Keratinocyte (primary cell): ENCODE measurements around the gene LGR6.

Source experiments
- EZH2 ChIP-seq: IDR thresholded peaks from one replicate; pipeline ENCODE4 v1.6.1; 2012; ENCODE audit warnings: inconsistent platforms, mild to moderate bottlenecking, low read length, moderate library complexity
- TF ChIP-seq, protein P1 (sequence below), 3 experiments: IDR thresholded peaks in 1 of 3; conservative IDR thresholded peaks in 1 of 3; optimal IDR thresholded peaks in 1 of 3; 2 replicates in 2 of 3; 3 replicates in 1 of 3; pipeline versions ENCODE3 to v1.5.1; 2011; ENCODE audit warnings: low read length in 3 of 3, mild to moderate bottlenecking in 3 of 3, moderate library complexity in 2 of 3, control low read depth in 1 of 3, inconsistent platforms in 1 of 3; ENCODE audit not compliant: insufficient read depth in 2 of 3; ENCODE audit errors: extremely low read depth in 1 of 3

DNA sequence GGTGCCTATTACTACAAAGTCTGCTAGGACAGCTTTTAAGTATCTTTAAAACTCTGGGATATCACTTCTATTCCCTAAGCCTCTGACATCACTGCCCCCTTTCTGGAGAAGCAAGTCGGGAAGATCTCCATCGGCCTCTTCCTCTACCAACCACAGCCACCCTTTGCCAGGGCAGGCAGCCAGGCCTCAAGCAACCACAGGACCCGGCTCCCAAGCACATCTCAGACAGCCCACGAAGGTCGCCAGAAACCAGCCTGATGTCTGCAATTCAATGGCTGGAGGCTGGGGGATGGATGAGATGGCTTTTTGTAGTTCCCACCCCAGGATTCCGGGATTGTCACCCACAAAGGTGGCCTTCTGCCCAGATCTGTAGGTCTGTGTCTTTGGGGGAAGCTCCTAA, 70.7 kb downstream of the LGR6 start:
- TF ChIP-seq, protein P1, sequence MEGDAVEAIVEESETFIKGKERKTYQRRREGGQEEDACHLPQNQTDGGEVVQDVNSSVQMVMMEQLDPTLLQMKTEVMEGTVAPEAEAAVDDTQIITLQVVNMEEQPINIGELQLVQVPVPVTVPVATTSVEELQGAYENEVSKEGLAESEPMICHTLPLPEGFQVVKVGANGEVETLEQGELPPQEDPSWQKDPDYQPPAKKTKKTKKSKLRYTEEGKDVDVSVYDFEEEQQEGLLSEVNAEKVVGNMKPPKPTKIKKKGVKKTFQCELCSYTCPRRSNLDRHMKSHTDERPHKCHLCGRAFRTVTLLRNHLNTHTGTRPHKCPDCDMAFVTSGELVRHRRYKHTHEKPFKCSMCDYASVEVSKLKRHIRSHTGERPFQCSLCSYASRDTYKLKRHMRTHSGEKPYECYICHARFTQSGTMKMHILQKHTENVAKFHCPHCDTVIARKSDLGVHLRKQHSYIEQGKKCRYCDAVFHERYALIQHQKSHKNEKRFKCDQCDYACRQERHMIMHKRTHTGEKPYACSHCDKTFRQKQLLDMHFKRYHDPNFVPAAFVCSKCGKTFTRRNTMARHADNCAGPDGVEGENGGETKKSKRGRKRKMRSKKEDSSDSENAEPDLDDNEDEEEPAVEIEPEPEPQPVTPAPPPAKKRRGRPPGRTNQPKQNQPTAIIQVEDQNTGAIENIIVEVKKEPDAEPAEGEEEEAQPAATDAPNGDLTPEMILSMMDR (optimal IDR thresholded peaks at IDR 0.05 in 1 of 3, IDR thresholded peaks at IDR 0.05 in 1 of 3, conservative IDR thresholded peaks at IDR 0.05 in 1 of 3; ENCODE audit: extremely low read depth in 1 of 3, insufficient read depth in 2 of 3, low read length in 3 of 3), result no peak
- TF ChIP-seq EZH2, result no peak
